Ishikawa (cell line): Measurements from ENCODE around the gene NLGN1.

Experiments used
- CEBPB ChIP-seq: IDR thresholded peaks from 2 replicates; pipeline ENCODE4 v1.6.1; 2012
- CREB1 ChIP-seq: IDR thresholded peaks from 2 replicates; pipeline ENCODE4 v1.6.1; 2012; ENCODE audit warnings: low read depth
- EGR1 ChIP-seq: IDR thresholded peaks from 2 replicates; pipeline ENCODE4 v1.6.1; 2012
- EP300 ChIP-seq: IDR thresholded peaks from 2 replicates; pipeline ENCODE4 v1.6.1; 2012; ENCODE audit warnings: borderline replicate concordance
- FOXM1 ChIP-seq: IDR thresholded peaks from 2 replicates; pipeline ENCODE4 v1.6.1; 2012; ENCODE audit warnings: low read depth, borderline replicate concordance
- NFIC ChIP-seq: IDR thresholded peaks from 2 replicates; pipeline ENCODE4 v1.6.1; 2012
- RAD21 ChIP-seq: IDR thresholded peaks from 2 replicates; pipeline ENCODE4 v1.6.1; 2012; ENCODE audit warnings: low read depth
- TAF1 ChIP-seq: IDR thresholded peaks from 2 replicates; pipeline ENCODE4 v1.6.1; 2012; ENCODE audit warnings: low read depth, mild to moderate bottlenecking
- TCF12 ChIP-seq: IDR thresholded peaks from 2 replicates; pipeline ENCODE4 v1.6.1; 2012; ENCODE audit warnings: low read depth
- TEAD4 ChIP-seq: IDR thresholded peaks from 2 replicates; pipeline ENCODE4 v1.6.1; 2012
- YY1 ChIP-seq: IDR thresholded peaks from 2 replicates; pipeline ENCODE4 v1.6.1; 2012; ENCODE audit warnings: low read depth
- ZBTB7A ChIP-seq: IDR thresholded peaks from 2 replicates; pipeline ENCODE4 v1.6.1; 2012; ENCODE audit warnings: low read depth
- TF ChIP-seq, protein P1 (sequence below): IDR thresholded peaks from 2 replicates; pipeline ENCODE4 v1.6.1; 2012
- TF ChIP-seq, protein P2 (sequence below): IDR thresholded peaks from 2 replicates; pipeline ENCODE4 v1.6.1; 2012
- TF ChIP-seq, protein P3 (sequence below): IDR thresholded peaks from 2 replicates; pipeline ENCODE4 v1.6.1; 2012; ENCODE audit warnings: low read depth, mild to moderate bottlenecking

Gene NLGN1

DNA sequence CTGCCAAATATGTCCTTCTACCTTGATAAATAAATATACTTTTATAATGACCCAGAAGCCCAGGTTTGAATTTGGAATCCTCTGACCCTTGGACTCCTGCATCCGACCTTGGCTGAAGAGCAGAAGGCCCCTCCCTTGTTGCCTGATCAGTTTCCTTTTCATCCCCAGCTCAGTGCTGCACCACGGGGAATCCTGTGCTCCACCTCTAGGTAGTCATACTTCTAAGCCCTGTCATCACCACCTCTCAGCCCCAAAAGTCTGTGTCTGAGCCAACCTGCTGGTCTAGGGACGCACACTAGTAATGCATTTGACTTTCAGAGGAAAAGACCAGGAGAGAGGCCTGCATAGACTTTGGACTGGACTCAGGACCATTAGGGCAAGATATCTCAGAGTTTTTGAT lies 310.6 kb downstream of the NLGN1 start:
- TF ChIP-seq, protein P1, sequence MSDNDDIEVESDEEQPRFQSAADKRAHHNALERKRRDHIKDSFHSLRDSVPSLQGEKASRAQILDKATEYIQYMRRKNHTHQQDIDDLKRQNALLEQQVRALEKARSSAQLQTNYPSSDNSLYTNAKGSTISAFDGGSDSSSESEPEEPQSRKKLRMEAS, result no peak
- TF ChIP-seq TAF1, result no peak
- no peak for TF ChIP-seq NFIC
- no peak for TF ChIP-seq RAD21

DNA sequence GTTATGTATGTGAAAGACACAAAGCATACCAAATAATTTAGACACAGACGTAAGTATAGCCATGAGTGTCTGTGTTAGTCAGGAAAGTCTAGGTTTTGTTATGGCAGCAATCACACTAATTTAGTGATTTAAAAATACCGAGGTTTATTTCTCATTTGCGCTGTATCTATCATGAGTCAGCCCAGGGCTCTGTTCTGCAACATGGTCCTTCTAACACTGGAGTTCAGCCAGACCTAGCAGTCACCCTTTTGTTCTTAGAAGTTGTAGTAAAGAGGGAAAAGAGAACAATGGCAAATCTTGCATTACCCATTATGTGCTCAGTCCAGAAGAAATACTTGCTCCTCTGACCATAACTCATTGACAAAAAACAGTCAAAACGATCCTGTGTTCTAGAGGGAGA lies 311.5 kb downstream of the NLGN1 start:
- no peak for TF ChIP-seq CREB1
- TF ChIP-seq CEBPB, result no peak
- TF ChIP-seq, protein P2, sequence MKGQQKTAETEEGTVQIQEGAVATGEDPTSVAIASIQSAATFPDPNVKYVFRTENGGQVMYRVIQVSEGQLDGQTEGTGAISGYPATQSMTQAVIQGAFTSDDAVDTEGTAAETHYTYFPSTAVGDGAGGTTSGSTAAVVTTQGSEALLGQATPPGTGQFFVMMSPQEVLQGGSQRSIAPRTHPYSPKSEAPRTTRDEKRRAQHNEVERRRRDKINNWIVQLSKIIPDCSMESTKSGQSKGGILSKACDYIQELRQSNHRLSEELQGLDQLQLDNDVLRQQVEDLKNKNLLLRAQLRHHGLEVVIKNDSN, result no peak
- TF ChIP-seq RAD21, result no peak
- TF ChIP-seq TAF1, result no peak
- TF ChIP-seq YY1, result no peak
- TF ChIP-seq, protein P3, sequence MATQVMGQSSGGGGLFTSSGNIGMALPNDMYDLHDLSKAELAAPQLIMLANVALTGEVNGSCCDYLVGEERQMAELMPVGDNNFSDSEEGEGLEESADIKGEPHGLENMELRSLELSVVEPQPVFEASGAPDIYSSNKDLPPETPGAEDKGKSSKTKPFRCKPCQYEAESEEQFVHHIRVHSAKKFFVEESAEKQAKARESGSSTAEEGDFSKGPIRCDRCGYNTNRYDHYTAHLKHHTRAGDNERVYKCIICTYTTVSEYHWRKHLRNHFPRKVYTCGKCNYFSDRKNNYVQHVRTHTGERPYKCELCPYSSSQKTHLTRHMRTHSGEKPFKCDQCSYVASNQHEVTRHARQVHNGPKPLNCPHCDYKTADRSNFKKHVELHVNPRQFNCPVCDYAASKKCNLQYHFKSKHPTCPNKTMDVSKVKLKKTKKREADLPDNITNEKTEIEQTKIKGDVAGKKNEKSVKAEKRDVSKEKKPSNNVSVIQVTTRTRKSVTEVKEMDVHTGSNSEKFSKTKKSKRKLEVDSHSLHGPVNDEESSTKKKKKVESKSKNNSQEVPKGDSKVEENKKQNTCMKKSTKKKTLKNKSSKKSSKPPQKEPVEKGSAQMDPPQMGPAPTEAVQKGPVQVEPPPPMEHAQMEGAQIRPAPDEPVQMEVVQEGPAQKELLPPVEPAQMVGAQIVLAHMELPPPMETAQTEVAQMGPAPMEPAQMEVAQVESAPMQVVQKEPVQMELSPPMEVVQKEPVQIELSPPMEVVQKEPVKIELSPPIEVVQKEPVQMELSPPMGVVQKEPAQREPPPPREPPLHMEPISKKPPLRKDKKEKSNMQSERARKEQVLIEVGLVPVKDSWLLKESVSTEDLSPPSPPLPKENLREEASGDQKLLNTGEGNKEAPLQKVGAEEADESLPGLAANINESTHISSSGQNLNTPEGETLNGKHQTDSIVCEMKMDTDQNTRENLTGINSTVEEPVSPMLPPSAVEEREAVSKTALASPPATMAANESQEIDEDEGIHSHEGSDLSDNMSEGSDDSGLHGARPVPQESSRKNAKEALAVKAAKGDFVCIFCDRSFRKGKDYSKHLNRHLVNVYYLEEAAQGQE, result no peak
- TF ChIP-seq ZBTB7A, result no peak
- no peak for TF ChIP-seq EGR1
- no peak for TF ChIP-seq NFIC
- no peak for TF ChIP-seq FOXM1
- TF ChIP-seq, protein P1, result no peak
- TF ChIP-seq TEAD4, result no peak
- TF ChIP-seq EP300, result no peak
- TF ChIP-seq TCF12, result no peak

DNA sequence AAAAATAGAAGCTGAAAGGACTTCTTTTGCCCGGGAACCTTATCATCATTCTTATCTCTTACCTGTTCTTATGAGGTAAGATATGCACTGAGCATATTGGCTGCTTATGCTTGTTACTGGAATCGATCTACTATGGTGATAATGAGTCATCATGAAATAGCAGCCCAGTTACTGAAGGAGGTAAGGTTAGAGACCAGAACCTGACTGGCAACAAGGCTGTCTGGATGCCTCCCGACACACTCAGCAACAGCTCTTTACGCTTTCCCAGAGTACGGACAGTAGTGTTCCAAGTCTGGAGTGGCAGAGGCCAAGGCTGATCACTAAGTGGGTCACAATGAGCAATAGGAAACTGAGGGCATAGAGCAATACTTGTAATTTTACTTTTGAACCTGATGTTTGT lies 314.1 kb downstream of the NLGN1 start:
- TF ChIP-seq TEAD4 (no peak), FOXM1 (no peak), TCF12 (no peak), EGR1 (no peak), EP300 (no peak), RAD21 (no peak), CEBPB (no peak)
- TF ChIP-seq, protein P2, result no peak
- TF ChIP-seq, protein P3, result no peak

DNA sequence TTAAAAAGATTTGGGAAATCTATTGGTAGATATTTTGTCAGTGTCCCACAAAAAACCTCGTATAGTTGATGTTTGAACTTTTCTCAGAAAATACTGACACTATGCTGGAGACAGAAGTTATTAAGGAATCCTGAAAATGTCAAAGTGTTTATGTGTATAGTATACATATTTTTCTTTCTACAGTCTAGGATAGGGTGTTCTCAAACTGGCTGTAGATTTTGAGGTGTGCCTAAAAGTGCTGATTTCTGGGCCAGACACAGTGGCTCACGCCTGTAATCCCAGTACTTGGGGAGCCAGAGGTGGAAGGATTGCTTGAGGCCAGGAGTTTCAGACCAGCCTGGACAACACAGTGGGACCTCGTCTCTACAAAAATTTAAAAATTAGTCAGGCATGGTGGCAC lies 322.0 kb downstream of the NLGN1 start:
- TF ChIP-seq TEAD4 (no peak), YY1 (no peak), RAD21 (no peak), TCF12 (no peak), NFIC (no peak), TAF1 (no peak), CEBPB (no peak), ZBTB7A (no peak), CREB1 (no peak), EGR1 (no peak), FOXM1 (no peak), EP300 (no peak)
- TF ChIP-seq, protein P1, result no peak
- TF ChIP-seq, protein P2, result no peak
- TF ChIP-seq, protein P3, result no peak
